DMS153 treated with DMSO at 0.1 percent for 48 hours (cell line): ENCODE data around the gene ZNF768.
"Not testable (repeated sequence)": the region's sequence is repeated elsewhere in the genome, so short reads cannot be mapped to it uniquely, and the experiment has no call there.

Source experiments
- DNase-seq: peaks from one replicate; lab custom pipeline; 2025; ENCODE audit not compliant: unreplicated experiment; lab: John Stamatoyannopoulos, UW

ZNF768 gene

DNA sequence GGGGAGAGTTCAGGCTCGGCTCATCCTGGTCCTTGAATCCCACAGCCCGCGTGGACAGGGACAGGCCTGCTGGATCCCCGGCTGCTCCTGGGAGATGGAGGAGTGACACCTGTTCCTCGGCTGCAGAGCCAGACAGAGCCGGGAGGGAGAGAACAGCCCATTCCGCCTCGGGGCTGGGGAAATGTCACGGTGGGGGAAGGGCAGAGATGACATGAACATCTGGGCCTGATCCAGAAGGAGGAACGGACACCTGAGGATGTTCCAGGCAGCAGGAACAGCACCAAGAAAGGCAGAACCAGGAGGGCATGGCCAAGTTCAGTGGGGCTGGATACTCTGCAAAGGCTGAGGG, 29.7 kb upstream of the ZNF768 start:
- DNase-seq = no peak

DNA sequence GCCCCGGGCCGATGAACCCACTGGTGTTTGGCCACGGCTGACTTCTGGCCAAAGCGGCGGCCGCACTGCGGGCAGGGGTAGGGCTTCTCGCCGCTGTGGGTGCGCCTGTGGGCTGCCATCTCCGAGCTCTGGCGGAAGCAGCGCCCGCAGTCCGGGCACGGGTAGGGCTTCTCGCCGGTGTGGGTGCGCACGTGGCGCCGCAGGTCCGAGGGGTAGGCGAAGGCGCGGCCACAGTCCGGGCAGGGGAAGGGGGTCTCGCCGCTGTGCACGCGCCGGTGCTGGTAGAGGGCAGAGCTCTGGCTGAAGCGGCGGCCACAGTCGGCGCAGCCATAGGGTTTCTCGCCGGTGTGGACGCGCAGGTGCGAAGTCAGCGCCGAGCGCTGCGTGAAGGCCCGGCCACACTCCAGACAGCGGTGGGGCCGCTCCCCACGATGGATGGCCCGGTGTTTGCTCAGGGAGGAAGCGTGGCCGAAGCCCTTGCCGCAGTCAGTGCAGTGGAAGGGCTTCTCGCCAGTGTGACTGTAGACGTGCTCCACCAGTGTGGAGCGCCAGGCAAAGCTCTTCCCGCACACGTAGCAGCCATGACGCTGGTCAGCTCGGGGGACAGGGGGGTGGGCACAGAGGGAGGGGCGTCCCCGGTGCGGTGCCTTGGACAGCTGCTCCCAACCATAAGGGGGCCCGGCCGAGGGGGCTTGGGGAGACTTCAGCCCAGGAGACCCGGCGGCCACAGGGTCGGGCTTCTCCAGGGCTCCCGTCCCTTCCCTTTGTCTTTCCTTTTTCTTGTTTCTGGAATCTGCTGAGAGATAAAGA, 29.2 kb upstream of the ZNF768 start:
- DNase-seq = no peak

DNA sequence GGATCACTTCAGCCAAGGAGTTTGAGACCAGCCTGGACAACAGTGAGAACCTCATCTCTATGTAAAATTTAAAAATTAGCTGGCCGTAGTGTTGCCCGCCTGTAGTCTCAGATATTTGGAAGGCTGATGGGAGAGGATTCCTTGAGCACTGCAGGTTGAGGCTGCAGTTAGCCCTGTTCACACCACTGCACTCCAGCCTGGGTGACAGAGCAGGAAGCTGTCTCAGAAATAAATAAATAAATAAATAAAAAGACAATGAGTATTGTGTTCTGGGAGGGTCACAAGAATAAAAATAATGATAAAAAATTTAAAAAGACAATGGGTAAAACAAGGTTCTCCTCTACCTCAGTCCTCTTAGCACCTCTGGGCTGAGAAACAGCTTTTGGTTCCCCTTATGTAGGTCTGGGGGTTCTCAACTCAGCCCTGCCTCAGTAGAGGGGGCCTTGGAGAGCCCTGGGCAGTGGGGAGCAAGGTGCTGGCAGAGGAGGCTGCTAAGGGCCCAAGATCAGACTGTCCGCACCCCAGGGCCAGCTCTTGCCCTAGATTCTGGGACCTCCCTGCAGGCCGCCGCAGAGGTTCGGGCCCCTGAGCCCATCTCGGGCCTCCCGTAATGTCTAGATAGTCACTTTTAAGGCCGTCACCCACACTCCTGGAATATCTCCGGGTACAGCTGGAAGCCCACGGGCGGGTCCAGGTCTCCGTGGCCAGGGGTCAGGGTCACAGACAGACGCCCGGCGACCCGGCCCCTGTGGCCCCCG, 28.4 kb upstream of the ZNF768 start:
- DNase-seq = no peak

DNA sequence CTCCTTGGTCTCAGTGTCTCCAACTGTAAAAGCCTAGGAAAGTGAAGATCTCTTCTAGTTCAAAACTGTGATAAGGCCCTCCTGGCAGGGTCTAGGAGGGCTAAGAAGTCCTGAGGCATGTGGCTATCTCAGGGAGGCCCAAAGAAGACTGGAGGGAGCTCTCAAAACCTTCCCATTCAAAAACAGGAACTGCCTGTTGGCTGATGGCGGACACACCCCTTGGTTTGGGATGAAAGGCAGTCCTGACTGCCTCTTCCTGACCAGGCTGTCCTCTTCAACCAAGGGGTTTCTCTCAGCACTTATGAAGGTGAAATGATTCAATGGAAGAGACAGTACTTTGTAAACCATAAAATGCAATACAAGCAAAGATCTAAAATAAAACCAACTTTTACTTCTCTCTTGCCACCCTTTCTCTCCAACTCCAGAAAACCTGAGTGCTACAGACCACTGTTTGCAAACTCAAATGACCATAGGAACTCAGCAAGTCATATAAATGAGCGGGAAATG, 27.1 kb upstream of the ZNF768 start:
- no peak for DNase-seq

DNA sequence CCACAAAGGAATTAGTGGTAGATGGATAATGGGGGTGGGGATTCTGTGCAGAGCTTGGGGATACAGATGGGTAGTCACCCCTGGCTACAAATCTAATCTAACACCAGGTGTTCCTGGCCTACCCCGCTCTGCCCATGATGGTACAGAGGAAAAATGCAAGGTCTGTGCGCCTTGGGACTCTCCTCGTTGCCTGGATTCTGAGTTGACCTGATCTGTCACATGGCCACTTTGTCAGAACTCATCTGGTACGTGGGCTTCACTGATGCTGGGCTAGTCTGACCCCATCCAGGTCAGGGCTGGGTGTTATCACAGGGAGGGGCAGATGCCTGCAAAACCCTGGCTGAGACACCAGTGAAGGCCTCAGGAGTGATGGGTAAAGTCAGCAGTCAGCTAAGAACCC, 26.6 kb upstream of the ZNF768 start:
- no peak for DNase-seq

DNA sequence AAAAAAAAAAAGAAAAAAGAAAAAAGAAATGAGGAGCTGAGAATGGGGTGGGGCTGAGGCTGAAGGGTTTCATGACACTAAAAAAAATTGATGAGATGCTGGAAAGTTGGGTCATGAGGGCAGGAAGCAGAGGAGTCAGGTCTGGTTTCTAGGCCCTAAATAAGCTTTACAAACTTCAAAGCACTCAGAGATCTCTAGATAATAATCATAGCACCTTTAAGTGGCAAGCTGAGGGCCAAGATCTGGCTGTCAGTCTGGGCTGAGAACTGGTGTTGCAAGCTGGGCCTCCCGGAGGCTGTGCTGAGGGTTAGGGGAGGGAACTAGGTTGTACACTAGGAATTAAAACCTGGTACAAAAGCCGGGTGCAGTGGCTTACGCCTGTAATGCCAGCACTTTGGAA, 25.4 kb upstream of the ZNF768 start:
- DNase-seq = no peak

DNA sequence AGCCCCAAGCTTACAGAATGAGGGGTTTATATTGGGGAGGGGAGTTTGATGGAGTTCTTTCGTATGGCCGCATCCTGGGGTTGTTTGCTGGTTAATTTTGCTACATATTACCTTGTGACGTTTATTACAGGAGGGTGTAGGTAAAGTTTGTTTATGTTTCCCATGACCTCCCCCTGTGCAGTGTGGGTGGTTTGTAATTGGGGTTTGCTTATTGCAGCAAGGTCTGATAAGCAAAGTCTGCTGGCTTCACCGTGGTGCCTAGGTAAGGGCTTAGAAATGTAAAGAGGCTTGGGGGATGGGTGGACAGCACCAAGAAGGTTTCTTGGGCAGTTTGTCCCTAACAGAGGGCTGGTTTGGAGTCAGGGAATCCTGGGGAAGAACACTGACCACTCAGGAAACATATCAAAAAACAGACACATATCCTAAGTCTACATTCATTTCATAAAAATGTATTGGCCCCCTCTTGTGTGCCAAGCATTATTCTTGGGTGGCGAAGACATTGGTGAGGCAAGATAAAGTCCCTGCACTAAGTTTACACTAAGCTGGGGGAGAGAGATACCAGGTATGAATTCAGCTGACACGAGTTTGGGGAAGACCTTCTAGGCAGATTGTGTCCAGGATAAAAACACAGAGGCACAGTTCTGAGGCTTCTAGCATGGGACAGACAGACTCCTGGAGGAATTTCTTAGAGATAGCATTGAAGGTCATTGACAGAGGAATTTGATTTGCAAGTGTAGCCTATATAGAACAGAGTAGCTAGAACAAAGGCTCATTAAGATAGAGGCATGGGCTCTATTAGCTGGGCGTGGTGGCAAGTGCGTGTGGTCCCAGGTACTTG, 22.3 kb upstream of the ZNF768 start:
- DNase-seq = no peak

DNA sequence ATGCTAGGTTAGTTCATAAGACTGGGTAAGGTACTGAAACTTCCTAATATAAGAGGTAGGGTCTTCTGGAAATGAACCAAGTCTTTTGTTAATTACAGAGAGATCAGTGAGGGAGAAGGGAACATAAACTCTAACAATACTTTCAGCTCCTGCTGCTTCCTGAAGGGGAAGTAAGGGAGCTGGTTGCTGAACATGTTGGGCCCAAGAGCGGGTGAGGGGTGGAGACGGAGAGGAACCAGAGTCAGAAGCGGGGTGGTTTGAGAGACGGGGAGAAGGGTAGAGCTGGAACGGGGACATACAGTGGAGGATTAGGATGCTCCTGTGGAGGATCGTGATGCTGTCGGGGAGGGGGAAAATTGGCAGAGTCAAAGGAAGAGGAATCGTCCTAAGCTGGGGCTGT, 19.7 kb upstream of the ZNF768 start:
- DNase-seq = no peak

DNA sequence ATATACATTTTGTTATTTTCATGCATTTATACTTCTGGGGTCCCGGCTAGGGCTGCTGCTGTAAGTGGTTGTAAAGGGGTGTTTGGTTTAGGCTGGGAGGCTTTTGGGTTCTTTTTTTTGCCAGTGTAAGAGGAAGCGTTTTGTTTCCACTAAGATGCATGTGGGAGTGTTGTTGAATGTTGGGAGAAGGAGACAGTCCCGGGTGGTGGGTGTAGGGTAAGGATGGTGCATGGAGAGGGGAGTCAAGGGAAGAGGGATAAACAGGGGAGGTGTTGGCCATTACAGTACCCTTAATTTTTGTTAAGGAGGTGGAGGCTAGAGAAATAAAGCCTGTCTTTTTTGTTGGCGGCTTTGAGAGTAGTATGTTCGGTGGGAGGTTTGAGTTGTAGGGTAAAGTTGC, 16.7 kb upstream of the ZNF768 start:
- no peak for DNase-seq

DNA sequence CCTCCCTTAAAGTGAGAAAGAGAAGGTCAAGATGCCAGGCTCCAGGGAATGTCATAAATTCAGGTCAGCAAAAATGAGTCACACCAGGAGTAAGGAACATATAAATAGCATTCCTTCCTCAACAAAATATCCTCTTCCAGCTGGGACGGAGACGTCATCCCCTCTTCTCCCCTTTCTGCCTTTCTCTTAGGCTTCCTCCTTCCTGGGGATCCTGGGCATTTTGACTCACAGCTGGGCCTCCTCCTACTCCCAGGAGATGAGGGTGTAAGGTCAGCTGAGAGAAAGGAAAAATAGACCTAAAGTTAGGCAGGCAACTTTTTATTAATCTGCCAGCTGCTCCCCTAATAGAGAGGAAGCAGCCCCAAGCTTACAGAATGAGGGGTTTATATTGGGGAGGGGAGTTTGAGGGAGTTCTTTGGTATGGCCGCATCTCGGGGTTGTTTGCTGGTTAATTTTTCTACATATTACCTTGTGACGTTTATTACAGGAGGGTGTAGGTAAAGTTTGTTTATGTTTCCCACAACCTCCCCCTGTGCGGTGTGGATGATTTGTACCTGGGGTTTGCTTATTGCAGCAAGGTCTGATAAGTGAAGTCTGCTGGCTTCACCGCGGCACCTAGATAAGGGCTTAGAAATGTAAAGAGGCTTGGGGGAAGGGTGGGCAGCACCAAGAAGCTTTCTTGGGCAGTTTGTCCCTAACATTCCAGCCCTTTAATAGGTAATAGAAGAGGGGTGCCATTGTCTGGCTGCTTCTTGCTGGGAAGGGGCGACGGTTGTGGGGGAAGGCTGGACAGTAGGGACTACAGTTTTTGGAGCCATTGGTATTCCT, 15.3 kb upstream of the ZNF768 start:
- no peak for DNase-seq

DNA sequence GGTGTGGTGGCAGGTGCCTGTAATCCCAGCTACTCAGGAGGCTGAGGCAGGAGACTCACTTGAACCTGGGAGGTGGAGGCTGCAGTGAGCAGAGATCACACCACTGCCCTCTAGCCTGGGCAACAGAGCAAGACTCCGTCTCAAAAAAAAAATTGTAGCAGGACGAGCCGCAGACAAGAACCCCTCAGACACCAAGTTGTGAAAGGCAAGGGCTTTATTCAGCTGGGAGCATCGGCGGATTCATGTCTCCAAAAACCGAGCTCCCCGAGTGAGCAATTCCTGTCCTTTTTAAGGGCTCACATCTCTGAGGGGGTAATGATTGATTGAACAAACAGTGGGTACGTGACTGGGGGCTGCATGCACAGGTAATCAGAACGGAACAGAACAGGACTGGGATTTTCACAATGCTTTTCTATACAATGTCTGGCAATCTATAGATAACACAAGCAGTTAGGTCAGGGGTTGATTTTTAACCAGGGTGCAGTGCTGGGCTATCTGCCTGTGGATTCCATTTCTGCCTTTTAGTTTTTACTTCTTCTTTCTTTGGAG, 14.6 kb upstream of the ZNF768 start:
- DNase-seq = not testable (repeated sequence)

DNA sequence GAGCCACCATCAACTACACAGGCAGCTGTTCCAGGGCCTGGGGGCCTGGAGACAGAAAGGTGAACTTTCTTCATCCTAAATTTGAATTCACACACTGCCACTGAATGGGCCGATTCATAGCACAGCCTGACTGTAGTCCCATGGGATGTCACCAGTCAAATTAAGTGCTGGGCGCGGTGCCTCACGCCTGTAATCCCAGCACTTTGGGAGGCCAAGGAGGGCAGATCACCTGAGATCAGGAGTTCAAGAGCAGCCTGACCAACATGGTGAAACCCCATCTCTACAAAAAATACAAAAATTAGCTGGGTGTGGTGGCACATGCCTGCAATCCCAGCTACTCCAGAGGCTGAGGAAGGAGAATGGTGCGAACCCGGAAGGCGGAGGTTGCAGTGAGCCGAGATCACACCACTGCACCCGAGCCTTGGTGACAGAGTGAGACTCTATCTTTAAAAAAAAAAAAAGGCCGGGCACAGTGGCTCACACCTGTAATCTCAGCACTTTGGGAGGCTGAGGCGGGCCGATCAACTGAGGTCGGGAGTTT, 13.7 kb upstream of the ZNF768 start:
- DNase-seq = not testable (repeated sequence)

DNA sequence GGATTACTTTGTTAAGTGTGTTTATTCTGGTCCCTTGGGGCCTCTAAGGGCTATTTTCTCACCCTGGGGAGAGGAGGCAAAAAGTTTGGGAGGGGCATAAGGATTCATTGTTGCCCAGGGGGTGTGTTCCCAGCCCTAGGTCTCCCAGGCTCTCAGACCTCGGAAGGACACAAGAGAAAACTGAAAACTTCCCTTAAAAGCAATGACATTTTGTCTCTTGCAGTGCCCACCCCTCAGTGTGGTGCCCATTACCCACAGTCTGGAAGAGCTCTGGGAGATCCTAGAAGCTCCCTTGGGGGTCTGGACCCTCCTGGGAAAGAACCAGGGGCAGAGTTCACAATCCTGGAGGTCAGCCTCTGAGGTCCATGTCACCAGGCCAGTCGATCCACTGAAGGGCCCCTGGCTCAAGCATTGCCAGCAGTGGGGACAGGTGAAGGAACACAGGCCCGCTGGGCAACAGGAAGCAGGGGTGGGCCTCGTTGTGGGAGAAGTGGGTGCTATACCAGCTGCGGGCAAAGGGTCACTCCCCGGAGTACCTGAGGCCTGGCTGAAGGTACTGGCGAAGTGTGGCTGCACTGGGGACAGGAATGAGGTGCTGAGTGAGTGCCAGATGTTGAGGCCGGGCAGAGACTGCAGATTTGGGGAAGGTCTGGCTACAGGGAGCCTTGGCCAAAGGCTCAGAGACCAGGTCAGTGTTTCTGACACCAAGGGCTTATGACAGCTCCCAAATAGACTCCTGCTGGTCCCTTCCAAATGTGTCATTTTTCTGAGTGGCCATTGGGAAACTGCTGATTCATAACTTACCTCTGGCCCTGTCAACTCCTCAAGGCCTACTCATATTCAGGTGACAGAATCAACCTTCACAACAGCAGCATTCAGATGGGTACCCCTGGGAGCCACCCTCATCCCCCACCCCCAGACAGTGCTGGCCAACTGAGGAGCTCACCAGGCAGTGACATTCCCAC, 12.9 kb upstream of the ZNF768 start:
- no peak for DNase-seq

DNA sequence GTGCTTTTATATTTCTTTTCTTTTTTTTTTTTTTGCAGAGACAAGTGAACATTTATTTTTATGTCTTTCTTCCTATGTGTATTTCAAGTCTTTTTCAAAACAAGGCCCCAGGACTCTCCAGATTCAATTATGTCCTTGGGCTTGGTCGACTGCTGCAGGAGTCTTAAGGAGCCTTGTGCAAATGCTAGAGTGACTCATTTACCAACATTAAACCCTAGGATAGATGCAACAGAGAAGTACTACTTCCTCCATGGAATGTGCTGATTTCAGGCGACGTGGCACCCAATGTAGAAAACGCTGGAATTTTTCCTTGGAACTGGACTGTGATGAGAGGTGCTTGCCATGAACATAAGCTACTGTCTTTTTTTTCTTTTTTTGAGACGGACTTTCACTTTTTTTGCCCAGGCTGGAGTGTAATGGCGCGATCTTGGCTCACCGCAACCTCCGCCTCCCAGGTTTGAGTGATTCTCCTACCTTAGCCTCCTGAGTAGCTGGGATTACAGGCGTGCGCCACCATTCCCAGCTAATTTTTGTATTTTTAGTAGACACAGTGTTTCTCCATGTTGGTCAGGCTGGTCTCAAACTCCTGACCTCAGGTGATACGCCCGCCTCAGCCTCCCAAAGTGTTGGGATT, 10.1 kb upstream of the ZNF768 start:
- not testable (repeated sequence) for DNase-seq

DNA sequence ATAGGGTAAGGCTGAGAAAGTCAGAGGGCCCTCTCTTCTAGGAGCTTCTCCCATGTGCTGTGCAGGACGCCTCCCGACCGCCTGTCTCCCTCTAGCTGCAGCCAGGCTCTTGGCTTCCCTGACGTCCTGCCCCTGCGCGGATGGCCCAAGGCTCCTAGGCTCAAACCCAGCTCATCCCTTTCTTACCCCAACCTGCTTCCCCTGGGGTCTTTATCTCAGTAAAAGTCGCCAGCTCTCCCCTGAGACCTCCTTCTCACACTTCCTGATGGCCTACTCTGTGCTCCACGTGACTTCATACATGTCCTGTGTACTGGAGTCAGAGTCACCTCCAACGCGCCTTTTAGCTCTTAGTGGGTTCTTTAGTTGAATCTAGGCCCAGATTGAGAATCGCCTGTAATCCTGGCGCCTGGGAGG, 9.4 kb upstream of the ZNF768 start:
- peak; percentile 66 for DNase-seq

DNA sequence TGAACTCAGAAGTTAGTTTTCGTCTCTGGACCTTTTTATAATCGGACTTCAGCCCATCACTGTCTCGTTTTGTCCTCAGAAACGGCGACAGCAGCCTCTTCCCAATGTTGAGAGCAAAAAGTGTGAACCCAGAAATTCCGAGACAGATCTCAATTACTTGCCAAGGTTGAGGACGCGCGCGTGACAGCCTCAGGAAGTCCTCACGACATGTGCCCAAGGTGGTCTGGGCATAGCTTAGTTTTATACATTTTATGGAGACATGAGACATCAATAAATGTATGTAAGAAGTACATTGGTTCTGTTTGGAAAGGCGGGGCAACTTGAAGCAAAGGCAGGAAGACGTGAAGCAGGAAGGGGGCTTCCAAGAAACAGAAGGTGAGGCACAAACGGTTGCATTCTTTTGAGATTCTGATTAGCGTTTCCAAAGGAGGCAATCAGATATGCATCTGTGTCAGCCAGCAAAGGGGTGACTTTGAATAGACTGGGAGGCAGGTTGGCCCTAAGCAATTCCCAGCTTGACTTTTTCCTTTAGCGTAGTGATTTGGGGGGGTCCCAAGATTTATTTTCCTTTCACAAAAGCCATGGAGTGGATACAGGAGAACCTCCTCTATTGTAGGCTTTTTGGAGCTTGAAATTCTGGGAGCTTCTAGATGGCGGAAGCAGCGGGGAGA, 8.9 kb upstream of the ZNF768 start:
- no peak for DNase-seq

DNA sequence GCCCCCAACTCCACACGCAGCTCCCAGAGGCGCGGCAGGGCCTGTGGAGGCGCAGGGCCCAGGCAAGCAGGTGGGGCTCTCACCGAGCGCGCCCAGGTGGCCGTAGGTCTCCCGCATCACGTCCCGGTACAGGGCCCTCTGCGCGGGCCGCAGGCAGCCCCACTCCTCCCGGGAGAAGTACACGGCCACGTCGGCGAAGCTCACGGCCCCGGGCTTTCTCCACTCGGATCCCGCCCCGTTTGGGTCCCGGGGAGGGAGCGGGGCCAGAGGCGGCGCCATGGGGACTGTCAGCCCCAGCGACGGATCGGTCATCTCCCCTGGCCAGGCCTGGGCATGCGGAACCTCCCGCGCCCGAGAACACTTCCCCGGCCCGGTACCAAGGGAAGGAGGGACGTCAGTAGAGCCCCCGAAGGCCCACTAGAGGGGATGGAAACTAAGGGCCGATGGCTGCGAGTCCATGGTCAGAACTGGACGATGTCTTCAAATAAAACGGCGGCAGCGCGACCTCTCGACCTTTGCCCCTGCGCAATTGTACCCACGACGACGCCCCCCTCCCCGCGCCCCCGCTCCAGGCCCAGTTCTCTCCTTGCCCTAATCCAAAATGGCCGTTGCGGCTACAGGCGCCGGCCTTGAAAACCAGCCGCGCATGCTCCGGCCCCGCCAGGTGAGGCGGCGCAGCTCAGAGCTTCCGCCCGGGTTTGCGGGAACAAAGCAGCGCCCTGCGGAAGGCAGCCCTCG, 8.2 kb upstream of the ZNF768 start, which contains the start of gene ZNF747:
ZNF747 (minus strand) TSS at position 491 of the 738 bp plus-strand sequence; CDS start at position 312, 179 bp downstream.
- DNase-seq = peak; percentile 66
